Activated CD8-positive, alpha-beta memory T cell treated with anti-CD3 and anti-CD28 coated beads, Interleukin-2, amount 50 U/mL, for 24 hours (primary cell): ENCODE data around the gene ZNF761.
"Not testable (repeated sequence)": the region's sequence is repeated elsewhere in the genome, so short reads cannot be mapped to it uniquely, and the experiment has no call there.

ENCODE experiments used
- DNase-seq: peaks from one replicate; pipeline ENCODE4 v3.0.0-alpha.2; 2020; ENCODE audit errors: extremely low read depth

Gene ZNF761

DNA sequence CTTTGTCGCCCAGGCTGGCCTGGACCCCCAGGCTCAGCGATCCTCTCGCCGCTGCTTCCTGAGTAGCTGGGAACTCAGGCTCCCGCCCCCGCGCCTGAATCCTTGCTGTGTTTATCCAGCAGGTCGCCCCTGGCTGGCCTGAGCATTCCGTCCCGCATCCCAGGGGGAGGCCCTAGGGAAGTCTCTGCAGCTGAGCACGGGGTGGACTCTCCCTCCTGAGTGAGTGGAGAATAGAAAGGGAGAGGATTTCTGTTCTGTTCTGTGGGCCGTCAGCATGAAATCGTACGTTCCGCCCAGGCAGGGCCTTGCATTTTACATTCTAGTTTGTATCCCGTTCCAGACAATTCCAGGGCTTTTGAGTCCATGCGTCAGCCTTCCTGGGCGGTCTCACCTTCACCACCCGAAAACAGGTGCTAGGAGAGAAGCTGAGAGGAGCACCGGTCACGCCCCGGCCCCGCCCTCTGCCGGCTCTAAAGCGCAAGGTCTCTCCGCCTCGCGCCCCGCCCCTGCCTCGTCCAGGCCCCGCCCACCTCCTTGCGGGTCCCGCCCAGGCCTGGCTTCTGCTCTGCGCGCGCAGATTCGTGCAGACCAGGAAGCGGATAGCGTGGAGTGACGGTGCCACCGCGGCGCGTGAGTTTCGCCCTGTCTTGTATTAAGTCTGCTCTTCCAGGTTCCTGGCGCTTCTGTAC lies at the start of gene ZNF761:
Gene ZNF761, plus strand, starts transcription at position 586 of the 689 bp plus-strand sequence. CDS start 15,285 bp downstream, outside the sequence.
- DNase-seq, result peak; percentile 90

DNA sequence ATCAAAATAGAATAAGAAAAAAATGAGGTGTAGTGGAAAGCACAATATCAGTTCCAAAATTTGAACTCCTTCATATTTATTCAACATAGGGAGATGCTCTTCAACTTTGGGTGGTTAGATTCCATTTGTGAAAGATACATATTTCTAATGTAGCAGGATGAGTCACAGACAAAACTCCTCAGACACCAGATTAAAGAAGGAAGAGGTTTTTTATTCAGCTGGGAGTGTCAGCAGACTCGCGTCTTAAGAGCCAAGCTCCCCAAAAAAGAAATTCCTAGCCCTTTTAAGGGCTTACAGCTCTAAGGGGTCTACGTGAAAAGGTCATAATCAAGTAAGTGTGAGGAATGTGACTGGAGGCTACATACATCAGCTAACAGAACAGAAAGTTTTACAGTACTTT lies 43.6 kb upstream of the ZNF761 start:
- no peak for DNase-seq

DNA sequence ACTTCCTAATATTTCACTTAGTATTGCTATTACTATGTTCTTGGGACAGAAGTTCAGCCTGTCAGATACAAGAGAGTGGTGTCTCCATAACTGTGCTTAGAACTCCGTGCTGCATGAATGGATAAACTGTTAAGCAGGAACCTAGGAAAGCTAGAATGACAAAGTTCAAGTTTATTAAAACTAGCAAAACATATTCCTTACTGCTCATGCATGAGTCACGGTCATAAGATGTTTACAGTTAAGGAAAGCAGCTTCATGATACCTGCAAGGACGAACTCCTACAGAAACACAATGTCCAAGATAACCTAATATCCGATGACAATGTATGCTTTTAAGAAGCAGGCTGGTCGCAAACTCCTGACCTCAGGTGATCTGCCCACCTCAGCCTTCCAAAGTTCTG lies 42.9 kb upstream of the ZNF761 start:
- no peak for DNase-seq

DNA sequence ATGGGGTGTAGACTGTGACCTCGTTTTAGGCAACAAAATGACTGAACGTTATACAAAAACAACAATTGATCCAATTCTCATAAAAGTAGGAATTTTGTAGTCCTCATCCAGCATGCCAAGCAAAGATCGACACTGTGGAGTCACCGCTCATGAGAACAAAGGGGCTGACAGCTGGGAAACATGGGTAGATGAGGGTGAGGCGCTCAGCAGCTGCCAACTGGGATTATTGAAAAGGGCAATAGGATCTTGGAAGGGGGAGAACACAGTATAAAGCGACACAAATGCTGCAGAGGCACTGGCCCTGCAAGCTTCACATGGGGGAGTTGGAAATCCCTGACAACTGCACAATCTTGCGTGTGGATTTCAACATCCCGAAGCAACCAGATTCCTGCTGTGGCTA lies 42.2 kb upstream of the ZNF761 start:
- no peak for DNase-seq

DNA sequence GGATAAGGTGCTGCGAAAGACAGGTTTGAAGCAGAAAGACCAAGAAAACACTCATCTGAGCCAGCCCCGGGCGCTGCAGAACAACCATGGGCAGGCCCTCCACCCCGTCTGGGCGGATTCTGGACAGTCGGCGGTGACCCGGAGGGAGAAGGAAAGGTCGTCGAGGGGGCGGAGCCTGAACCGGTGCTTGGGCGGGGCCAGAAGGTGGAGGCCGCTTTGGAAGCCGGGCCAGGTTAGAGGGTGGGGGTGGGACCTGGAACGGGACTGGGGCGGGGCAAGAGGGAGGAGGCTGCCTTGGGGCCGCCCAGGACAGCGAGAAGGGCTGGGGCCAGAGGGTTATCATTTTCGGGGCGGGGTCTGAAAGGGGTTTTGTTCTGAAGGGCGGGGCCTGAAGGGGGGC lies 41.8 kb upstream of the ZNF761 start:
- no peak for DNase-seq

DNA sequence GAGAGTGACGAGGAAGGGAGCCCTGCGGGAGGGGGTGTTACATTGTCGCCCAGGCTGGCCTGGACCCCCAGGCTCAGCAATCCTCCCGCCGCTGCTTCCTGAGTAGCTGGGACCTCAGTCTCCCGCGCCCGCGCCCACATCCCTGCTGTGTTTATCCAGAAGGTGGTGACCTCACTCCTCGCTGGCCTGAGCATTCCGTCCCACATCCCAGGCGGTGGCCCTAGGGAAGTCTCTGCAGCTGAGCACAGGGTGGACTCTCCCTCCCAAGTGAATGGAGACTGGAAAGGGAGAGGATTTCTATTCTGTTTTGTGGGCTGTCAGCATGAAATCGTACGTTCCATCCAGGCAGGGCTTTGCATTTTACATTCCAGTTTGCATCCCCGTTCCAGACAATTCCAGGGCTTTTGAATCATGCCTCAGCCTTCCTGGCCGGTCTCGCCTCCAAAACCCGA lies 37.2 kb upstream of the ZNF761 start:
- DNase-seq, result no peak

DNA sequence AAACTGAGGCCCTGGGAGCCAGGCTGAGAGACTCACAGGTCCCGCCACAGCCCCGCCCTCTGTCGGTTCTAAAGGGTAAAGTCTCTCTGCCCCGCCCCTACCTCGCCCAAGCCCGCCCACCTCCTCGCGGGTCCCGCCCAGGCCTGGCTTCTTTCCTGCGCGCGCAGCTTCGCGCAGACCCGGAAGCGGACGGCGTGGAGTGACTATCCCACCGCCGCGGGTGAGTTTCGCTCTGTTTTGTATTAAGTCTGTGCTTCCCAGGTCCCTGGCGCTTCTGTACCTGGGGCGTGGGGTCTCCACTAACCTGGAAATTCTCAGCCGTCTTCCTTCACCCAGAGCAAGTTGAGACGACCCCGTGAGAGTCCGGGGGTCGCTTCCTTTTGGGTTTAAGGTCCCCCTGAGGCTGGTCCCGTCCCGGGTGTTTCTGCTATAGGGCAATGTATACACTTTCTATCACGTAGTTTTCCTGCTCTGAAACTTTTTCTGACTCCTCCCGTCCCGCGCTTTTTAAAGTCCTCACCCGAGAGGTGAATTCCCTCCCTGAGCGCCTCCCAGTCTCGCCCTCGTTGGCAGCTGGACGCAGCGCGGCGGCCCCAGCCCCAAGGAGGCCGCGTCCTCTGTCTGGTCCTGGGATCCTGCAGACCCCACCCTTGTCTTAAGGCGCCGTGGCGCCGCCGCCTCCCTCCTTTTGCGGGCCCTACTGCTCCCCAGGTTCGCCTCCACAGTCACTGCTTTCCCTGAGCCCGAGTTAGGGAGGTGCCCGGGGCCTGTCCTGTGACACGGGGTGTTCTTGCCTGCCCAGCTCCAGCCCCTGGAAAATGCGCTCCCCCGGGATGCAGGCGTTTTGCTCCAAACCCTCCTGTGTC lies 36.6 kb upstream of the ZNF761 start, which contains the start of gene ZNF765:
Gene ZNF765, plus strand, starts transcription at position 176 of the 866 bp plus-strand sequence. CDS start 2,867 bp downstream, outside the sequence.
- peak; percentile 91 for DNase-seq

DNA sequence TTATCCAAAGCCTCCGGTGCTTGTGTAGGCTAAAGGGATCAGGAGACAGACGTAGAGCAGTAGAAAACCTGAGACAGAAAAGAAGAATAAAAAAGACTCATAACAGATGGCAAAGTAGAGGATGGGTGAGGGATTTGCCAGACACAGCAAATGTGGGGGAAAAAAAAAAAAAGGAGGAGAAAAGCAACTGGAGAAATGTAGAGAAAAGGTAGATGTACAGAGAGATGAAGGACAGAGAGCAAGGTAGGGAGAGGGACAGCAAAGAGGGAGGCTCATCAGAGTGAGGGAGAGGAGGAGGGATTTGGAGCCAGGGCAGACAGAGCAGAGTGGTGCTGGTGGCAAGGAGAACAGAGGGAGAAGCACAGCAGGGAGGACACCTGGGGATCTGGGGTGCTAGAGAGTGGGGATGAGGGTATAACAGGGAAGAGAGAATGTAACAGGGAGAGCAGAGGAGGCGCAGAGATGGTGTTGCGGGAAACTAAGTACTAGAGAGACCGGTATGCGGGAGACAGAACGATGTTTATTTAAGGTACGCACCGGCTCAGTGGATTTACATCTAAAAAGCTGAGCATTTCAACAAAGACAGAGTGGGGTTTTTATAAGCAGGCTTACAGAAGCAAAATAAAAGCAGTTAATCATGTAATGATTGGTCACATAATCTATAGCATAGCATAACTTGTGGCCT lies 35.8 kb upstream of the ZNF761 start:
- DNase-seq, result not testable (repeated sequence)

DNA sequence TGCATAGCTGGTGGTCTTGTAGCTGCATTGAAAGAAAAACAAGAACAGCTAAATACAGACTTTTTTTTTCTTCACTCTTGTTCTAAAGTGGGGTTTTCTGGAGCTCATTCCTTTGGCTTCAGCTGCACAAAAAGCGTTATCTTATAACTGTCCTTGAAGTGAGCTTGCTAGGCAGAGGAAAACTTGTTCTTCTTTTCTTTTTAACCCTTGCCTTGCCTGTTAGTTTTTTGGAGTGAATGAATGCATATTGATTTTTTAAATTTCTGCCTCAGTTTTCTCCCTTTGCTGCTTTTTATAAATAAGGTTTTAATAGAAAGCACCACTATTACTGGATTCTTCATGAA lies 35.3 kb upstream of the ZNF761 start:
- no peak for DNase-seq

DNA sequence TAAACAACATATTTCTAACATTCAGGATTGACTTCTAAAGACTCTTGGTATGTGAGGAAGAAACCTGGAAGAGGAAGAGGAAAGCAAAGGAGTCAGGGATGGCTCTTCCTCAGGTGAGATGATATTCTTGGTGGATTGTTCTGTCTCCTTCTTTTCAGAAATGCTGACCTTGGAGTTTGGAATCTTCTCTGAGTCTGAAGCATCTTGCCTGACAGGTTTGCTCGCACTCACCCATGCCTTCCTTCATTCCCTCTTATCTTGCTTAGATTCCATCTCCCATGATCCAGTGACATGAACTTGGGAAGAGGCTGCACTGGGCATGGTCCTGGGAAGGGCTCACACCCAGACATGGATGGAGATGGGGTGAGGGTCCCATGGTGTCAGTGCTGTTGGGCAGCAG lies 33.9 kb upstream of the ZNF761 start:
- not testable (repeated sequence) for DNase-seq

DNA sequence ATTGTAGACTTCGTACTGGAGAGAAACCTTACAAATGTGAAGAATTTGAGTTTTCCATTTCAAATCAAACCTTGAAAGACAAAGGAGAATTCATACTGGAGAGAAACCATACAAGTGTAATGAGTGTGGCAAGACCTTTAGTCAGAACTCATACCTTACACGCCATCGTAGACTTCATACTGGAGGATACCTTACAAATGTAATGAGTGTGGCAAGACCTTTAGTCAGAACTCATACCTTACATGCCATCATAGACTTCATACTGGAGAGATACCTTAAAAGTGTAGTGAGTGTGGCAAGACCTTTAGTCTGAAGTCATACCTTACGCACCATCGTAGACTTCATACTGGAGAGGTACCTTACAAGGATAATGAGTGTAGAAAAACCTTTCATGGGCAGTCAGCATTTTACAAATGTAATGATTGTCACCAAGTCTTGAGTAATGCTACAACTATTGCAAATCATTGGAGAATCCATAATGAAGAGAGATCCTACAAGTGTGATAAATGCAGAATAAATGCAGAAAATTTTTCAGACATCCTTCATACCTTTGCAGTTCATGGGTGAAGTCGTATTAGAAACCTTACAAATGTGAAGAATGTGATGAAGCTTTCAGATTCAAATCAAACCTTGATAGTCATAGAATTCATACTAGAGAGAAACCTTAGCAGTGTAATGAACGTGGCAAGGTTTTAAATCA lies 22.1 kb upstream of the ZNF761 start:
- no peak for DNase-seq

DNA sequence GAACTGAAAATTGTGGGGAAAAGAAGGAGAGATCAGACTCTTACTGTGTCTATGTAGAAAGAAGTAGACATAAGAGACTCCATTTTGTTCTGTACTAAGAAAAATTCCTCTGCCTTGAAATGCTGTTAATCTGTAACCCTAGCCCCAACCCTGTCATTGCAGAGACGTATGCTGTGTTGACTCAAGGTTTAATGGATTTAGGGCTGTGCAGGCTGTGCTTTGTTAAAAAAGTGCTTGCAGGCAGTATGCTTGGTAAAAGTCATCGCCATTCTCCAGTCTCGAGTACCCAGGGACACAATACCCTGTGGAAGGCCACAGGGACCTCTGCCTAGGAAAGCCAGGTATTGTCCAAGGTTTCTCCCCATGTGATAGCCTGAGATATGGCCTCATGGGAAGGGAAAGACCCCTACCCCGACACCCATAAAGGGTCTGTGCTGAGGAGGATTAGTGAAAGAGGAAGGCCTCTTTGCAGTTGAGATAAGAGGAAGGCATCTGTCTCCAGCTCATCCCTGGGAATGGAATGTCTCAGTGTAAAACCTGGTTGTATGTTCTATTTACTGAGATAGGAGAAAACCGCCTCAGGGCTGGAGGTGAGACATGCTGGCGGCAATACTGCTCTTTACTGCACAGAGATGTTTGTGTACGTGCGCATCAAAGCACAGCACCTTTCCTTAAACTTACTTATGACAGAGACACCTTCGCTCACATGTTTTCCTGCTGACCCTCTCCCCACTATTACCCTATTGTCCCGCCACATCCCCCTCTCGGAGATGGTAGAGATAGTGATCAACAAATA lies 11.1 kb upstream of the ZNF761 start:
- not testable (repeated sequence) for DNase-seq

DNA sequence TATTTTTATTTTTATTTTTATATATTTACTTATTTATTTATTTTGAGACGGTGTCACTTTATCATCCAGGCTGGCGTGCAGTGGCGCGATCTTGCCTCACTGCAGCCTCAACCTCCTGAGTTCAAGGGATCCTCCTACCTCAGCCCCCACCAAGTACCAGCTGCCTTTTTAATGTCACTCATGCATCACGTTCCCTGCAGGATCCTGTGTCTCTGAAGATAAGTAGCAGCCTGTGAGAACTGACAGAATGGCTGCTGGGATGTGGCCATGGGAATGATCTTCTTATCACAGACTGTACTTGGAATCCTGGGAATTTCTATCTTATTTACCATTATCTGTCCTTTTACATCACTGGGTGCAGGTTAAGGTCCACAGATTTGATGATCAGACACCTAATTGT lies 9.2 kb upstream of the ZNF761 start:
- DNase-seq, result no peak

DNA sequence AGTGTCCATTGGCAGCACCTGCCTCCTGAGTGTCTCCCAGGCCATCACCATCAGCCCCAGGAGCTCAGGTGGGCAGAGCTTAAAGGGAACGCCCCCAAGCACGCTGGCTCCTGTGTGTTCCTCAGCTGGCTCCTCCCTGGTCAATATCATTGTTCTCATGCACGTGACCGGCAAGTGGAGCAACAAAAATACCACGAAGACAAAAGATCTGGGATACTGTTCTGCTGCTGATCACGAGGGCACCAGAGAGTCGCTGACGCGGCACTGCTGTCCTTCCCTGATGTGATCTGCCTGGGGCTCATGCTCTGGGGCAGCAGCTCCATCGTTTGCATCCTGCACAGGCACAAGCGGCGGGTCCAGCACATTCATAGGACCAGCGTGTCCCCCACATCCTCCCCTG lies 8.7 kb upstream of the ZNF761 start:
- not testable (repeated sequence) for DNase-seq

DNA sequence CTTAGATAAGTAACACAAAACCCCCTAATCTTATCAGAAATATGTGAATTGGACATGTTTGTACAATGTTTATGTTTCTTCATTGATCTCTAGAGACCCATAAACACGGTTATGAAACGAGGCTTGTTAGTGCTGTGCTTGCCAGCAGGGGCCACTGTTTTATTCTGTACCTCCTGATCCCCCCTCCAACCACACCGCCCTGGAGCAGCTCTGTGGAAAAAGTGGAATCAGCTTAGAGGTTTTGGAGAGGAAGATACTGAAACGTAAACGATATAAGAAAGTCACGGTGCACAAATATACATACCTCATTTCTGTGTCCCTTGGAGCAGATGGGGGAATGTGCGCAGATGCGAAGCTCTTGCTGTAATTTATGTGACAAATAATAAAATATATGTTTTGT lies 8.1 kb upstream of the ZNF761 start:
- DNase-seq, result not testable (repeated sequence)

DNA sequence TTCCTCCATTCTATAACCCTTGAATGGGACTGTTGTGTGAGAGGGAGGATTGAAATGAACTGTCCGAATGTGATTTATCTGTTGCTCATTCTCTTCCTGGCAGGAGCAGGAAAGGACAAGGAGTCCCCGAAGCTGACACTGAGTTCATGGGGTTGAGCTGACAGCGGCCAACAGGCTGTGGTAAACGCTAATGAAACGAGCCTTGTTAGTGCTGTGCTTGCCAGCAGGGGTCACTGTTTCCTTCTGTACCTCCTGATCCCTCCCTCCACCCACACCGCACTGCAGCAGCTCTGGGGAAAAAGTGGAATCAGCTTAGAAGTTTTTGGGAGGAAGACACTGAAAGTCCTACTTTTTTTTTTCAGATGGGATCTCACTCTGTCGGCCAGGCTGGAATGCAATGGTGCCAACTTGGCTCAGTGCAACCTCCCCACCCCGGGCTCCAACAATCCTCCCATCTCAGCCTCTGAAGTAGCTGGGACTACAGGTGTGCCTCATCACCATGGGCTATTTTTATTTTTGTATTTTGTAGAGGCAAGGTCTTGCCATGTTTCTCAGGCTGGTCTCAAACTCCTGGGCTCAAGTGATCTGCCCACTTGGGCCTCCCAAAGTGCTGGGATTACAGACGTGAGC lies 6.7 kb upstream of the ZNF761 start:
- peak; percentile 15 for DNase-seq

DNA sequence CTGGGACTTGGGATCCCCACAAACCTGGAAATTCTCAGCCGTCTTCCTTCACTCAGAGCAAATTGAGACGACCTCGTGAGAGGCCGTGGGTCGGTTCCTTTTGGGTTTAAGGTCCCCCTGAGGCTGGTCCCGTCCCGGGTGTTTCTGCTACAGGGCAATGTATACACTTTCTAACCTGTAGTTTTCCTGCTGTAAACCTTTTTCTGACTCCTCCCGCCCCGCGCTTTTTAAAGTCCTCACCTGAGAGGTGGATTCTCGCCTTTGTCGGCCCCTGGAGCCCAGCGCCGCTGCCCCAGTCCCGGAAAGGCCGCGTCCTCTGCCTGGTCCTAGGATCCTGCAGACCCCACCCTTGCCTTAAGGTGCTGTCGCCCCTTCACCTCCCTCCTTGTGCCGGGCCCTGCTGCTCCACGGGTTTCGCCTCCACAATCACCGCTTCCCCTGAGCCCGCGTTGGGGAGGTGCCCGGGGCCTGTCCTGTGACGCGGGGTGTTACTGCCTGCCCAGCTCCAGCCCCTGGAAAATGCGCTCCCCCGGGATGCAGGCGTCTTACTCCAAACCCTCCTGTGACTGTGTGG lies 391 bp downstream of the ZNF761 start:
- DNase-seq, result no peak

DNA sequence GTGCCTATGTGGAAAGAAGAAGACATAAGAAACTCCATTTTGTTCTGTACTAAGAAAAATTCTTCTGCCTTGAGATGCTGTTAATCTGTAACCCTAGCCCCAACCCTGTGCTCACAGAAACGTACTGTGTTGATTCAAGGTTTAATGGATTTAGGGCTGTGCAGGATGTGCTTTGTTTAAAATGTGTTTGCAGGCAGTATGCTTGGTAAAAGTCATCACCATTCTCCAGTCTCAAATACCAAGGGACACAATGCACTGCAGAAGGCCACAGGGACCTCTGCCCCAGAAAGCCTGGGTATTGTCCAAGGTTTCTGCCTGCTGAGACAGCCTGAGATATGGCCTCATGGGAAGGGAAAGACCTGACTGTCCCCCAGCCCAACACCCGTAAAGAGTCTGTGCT lies 12.0 kb downstream of the ZNF761 start:
- DNase-seq, result not testable (repeated sequence)

DNA sequence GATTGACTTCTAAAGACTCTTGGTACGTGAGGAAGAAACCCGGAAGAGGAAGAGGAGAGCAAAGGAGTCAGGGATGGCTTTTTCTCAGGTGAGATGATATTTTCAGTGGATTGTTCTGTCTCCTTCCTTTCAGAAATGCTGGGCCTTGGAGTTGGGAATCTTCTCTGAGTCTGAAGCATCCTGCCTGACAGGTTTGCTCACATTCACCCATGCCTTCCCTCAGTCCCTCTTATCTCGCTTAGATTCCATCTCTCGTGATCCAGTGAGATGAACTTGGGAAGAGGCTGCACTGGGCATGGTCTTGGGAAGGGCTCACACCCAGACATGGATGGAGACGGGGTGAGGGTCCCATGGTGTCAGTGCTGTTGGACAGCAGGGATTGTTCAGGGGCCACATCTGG lies 15.4 kb downstream of the ZNF761 start:
- DNase-seq, result not testable (repeated sequence)

DNA sequence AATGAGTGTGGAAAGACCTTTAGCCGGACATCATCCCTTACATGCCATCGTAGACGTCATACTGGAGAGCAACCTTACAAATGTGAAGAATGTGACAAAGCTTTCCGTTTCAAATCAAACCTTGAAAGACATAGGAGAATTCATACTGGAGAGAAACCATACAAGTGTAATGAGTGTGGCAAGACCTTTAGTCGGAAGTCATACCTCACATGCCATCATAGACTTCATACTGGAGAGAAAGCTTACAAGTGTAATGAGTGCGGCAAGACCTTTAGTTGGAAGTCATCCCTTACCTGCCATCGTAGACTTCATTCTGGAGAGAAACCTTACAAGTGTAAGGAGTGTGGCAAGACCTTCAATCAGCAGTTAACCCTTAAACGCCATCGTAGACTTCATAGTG lies 24.0 kb downstream of the ZNF761 start:
- no peak for DNase-seq
